ENCODE results near the gene PPP2R5C. TPM values are rescaled to one million over a fixed set of nuclear protein-coding genes. Genes with fewer than 3 reads are reported as not detected.

The PPP2R5C gene
- total and polyA plus RNA-seq, 2 donors from 2014 or later, result 65.6 to 129 TPM

- TF ChIP-seq, protein P1, sequence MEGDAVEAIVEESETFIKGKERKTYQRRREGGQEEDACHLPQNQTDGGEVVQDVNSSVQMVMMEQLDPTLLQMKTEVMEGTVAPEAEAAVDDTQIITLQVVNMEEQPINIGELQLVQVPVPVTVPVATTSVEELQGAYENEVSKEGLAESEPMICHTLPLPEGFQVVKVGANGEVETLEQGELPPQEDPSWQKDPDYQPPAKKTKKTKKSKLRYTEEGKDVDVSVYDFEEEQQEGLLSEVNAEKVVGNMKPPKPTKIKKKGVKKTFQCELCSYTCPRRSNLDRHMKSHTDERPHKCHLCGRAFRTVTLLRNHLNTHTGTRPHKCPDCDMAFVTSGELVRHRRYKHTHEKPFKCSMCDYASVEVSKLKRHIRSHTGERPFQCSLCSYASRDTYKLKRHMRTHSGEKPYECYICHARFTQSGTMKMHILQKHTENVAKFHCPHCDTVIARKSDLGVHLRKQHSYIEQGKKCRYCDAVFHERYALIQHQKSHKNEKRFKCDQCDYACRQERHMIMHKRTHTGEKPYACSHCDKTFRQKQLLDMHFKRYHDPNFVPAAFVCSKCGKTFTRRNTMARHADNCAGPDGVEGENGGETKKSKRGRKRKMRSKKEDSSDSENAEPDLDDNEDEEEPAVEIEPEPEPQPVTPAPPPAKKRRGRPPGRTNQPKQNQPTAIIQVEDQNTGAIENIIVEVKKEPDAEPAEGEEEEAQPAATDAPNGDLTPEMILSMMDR (IDR thresholded peaks at IDR 0.05; ENCODE audit: borderline replicate concordance, extremely low read depth, insufficient read depth), result no peak
- FAIRE-seq, result no peak
- H3K27ac ChIP-seq (ENCODE audit: low read depth in 2 of 2, low read length in 2 of 2), result no peak overlapping the region
- no peaks in the 10 kb centered on the region for H3K4me1 ChIP-seq (ENCODE audit: control insufficient read depth in 2 of 3, insufficient read depth in 2 of 3, low read depth in 1 of 3, low read length in 3 of 3)
- no peak overlapping the region for H3K4me3 ChIP-seq (ENCODE audit: low read length in 3 of 3)
- no peaks in the 10 kb centered on the region for H3K9me3 ChIP-seq (ENCODE audit: control insufficient read depth in 2 of 3, insufficient read depth in 1 of 3, low read length in 3 of 3)
- no peaks in the 10 kb centered on the region for H3K27me3 ChIP-seq (ENCODE audit: control insufficient read depth, insufficient read depth, low read length)
- DNase-seq, result no peak
- peaks cover 5 to 23% (median 22%) of the 10 kb centered on the region in 3 donors for H3K36me3 ChIP-seq (ENCODE audit: control insufficient read depth in 2 of 3, insufficient read depth in 3 of 3, low read length in 3 of 3)
- no peak overlapping the region for H3K9ac ChIP-seq (ENCODE audit: low read length in 3 of 3)
- intact Hi-C loops (cut with DNase I), result no loop called here
Observed at GRCh38 chr14:101882141-101882935, 120.8 kb downstream of the PPP2R5C start.

- Histone ChIP-seq H3K27ac (ENCODE audit: low read depth in 2 of 2, low read length in 2 of 2) (no peak overlapping the region), H3K9me3 (ENCODE audit: control insufficient read depth in 2 of 3, insufficient read depth in 1 of 3, low read length in 3 of 3) (no peaks in the 10 kb centered on the region), H3K4me1 (ENCODE audit: control insufficient read depth in 2 of 3, insufficient read depth in 2 of 3, low read depth in 1 of 3, low read length in 3 of 3) (no peaks in the 10 kb centered on the region), H3K9ac (ENCODE audit: low read length in 3 of 3) (no peak overlapping the region), H3K4me3 (ENCODE audit: low read length in 3 of 3) (no peak overlapping the region), H3K27me3 (ENCODE audit: control insufficient read depth, insufficient read depth, low read length) (no peaks in the 10 kb centered on the region), H3K36me3 (ENCODE audit: control insufficient read depth in 2 of 3, insufficient read depth in 3 of 3, low read length in 3 of 3) (peaks cover 5 to 25% (median 17%) of the 10 kb centered on the region in 3 donors)
- no peak for DNase-seq
- intact Hi-C loops (cut with DNase I), result no loop called here
- TF ChIP-seq, protein P1 (IDR thresholded peaks at IDR 0.05; ENCODE audit: borderline replicate concordance, extremely low read depth, insufficient read depth), result no peak
- FAIRE-seq, result no peak
Observed at GRCh38 chr14:101884089-101884933, 122.8 kb downstream of the PPP2R5C start.

DNA sequence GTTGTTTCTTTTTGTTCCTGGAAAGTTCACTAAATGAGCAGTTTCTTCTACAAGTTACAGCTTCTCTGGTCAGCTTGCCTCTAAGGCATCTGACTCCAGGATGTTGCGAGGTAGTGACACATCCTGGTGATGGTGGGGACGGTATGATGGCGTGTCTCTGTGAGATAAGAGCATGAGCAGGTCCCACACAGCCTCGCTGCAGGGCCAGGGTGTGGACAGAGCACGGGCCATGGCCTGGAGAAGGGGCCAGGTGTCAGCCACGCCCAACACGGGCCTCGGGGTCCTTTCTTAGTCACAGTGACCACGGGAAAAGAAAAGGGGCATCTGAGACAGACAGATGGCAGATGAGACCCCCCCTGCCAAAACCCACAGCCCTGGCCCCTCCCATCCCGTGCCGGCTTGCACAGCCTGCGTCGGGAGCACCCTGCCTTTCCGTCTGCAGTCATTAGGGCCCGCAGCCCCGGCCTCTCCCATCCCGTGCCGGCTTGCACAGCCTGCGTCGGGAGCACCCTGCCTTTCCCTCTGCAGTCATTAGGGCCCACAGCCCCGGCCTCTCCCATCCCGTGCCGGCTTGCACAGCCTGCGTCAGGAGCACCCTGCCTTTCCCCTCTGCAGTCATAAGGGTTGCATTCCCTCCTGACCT, 123.5 kb downstream of the PPP2R5C start:
- intact Hi-C loops (cut with DNase I), result no loop called here
- Histone ChIP-seq H3K4me1 (ENCODE audit: control insufficient read depth in 2 of 3, insufficient read depth in 2 of 3, low read depth in 1 of 3, low read length in 3 of 3) (no peaks in the 10 kb centered on the region), H3K27me3 (ENCODE audit: control insufficient read depth, insufficient read depth, low read length) (no peaks in the 10 kb centered on the region), H3K4me3 (ENCODE audit: low read length in 3 of 3) (no peak overlapping the region), H3K9me3 (ENCODE audit: control insufficient read depth in 2 of 3, insufficient read depth in 1 of 3, low read length in 3 of 3) (no peaks in the 10 kb centered on the region), H3K27ac (ENCODE audit: low read depth in 2 of 2, low read length in 2 of 2) (no peak overlapping the region), H3K9ac (ENCODE audit: low read length in 3 of 3) (no peak overlapping the region), H3K36me3 (ENCODE audit: control insufficient read depth in 2 of 3, insufficient read depth in 3 of 3, low read length in 3 of 3) (peaks cover 5 to 25% (median 17%) of the 10 kb centered on the region in 3 donors)
- TF ChIP-seq, protein P1 (IDR thresholded peaks at IDR 0.05; ENCODE audit: borderline replicate concordance, extremely low read depth, insufficient read depth), result no peak
- DNase-seq (no peak), FAIRE-seq (no peak)

All from kidney (tissue), 14 donors.